IMR-90 (cell line): Measurements from ENCODE around the gene ADAMTS3. TPM values are rescaled to one million over a fixed set of nuclear protein-coding genes. Genes with fewer than 3 reads are reported as not detected.
A peak's percentile ranks its signal among the peaks of the same experiment; 100 is the strongest.

Experiments used
- ATAC-seq: fragments of 200-7000 bp; cut with Tn5 transposase; 2 replicates; pipeline ENCODE4 v1.9.1; 2020; ENCODE audit warnings: low read depth, mild to moderate bottlenecking, moderate library complexity
- Bru-seq: library from RNA; stranded (reverse); fragments of 400-500 nt; gene quantifications from one replicate; lab custom pipeline; 2021; lab: Mats Ljungman, UMichigan
- BruChase-seq, 2 experiments: library from RNA; stranded (reverse); fragments of 400-500 nt; gene quantifications; one replicate each; lab custom pipeline; 2021; lab: Mats Ljungman, UMichigan
- BruUV-seq: library from RNA; stranded (reverse); fragments of 400-500 nt; replicated peaks from 2 replicates; lab custom pipeline; 2021; lab: Mats Ljungman, UMichigan
- CTCF ChIA-PET: fragments of 300-600 bp; formaldehyde crosslinking; extraction: SDS; loops from one replicate; lab custom pipeline; 2021; ENCODE audit warnings: antibody characterized with exemption; lab: Yijun Ruan, JAX
- POLR2A ChIA-PET: fragments of 300-600 bp; sonication (Branson Sonifier 250); formaldehyde crosslinking; loops from one replicate; lab custom pipeline; 2022; ENCODE audit warnings: antibody characterized with exemption; ENCODE audit not compliant: unreplicated experiment; lab: Charles Lee
- DNase-seq: peaks from one replicate; pipeline ENCODE4 v3.0.0; 2013
- H2AFZ ChIP-seq: replicated peaks from 2 replicates; pipeline ENCODE3; 2013; ENCODE audit warnings: low read length, mild to moderate bottlenecking; ENCODE audit not compliant: poor library complexity
- H2AK5ac ChIP-seq: 2 replicates; pipeline ENCODE4 v1.6.1; 2013; ENCODE audit warnings: low read depth, low read length, inconsistent platforms
- H2AK9ac ChIP-seq: replicated peaks from 2 replicates; pipeline ENCODE3; 2013; ENCODE audit warnings: mild to moderate bottlenecking, low read depth, low read length, moderate library complexity; ENCODE audit not compliant: poor library complexity
- H2BK120ac ChIP-seq: 2 replicates; pipeline ENCODE4 v1.6.1; 2013; ENCODE audit warnings: low read depth, low read length, inconsistent platforms
- H2BK15ac ChIP-seq: 3 replicates; pipeline ENCODE4 v1.6.1; 2013; ENCODE audit warnings: low read depth, low read length, inconsistent platforms
- H2BK20ac ChIP-seq: 2 replicates; pipeline ENCODE4 v1.6.1; 2013; ENCODE audit warnings: low read depth, mild to moderate bottlenecking, inconsistent platforms, low read length, moderate library complexity
- H2BK5ac ChIP-seq: 2 replicates; pipeline ENCODE4 v1.6.1; 2013; ENCODE audit warnings: mild to moderate bottlenecking, low read depth, low read length, inconsistent platforms; ENCODE audit not compliant: poor library complexity, severe bottlenecking
- H3K14ac ChIP-seq: replicated peaks from 2 replicates; pipeline ENCODE4 v1.6.1; 2013; ENCODE audit warnings: low read depth, low read length, inconsistent platforms
- H3K18ac ChIP-seq: 2 replicates; pipeline ENCODE4 v1.6.1; 2013; ENCODE audit warnings: low read depth, low read length, control low read depth
- H3K23ac ChIP-seq: 2 replicates; pipeline ENCODE4 v1.6.1; 2013; ENCODE audit warnings: low read depth, low read length, inconsistent platforms
- H3K27ac ChIP-seq: 2 replicates; pipeline ENCODE4 v1.5.1; 2013; ENCODE audit warnings: mild to moderate bottlenecking, control low read depth, low read length; ENCODE audit not compliant: insufficient read depth
- H3K27me3 ChIP-seq: 2 replicates; pipeline ENCODE4 v1.6.1; 2013; ENCODE audit warnings: low read length; ENCODE audit not compliant: control insufficient read depth, insufficient read depth
- H3K36me3 ChIP-seq: 2 replicates; pipeline ENCODE4 v1.6.1; 2013; ENCODE audit warnings: low read length, mixed read lengths; ENCODE audit not compliant: control insufficient read depth, insufficient read depth
- H3K4ac ChIP-seq: 2 replicates; pipeline ENCODE4 v1.6.1; 2013; ENCODE audit warnings: low read depth, low read length, inconsistent platforms
- H3K4me1 ChIP-seq: 2 replicates; pipeline ENCODE4 v1.6.1; 2013; ENCODE audit warnings: low read length, mixed read lengths; ENCODE audit not compliant: control insufficient read depth, insufficient read depth
- H3K4me2 ChIP-seq: 2 replicates; pipeline ENCODE4 v1.6.1; 2013; ENCODE audit warnings: low read depth, mild to moderate bottlenecking, control low read depth, low read length, moderate library complexity
- H3K4me3 ChIP-seq: 2 replicates; pipeline ENCODE4 v1.5.1; 2013; ENCODE audit warnings: low read depth, mild to moderate bottlenecking, control low read depth, low read length, moderate library complexity; ENCODE audit not compliant: insufficient read depth
- H3K56ac ChIP-seq: 2 replicates; pipeline ENCODE4 v1.6.1; 2013; ENCODE audit warnings: low read length, inconsistent platforms; ENCODE audit not compliant: insufficient read depth; ENCODE audit errors: extremely low read depth
- H3K79me1 ChIP-seq, 2 experiments: 2 replicates each; pipeline ENCODE4 v1.6.1; 2013; ENCODE audit warnings: low read length in 2 of 2, inconsistent platforms in 1 of 2, low read depth in 1 of 2
- H3K9ac ChIP-seq: 2 replicates; pipeline ENCODE4 v1.6.1; 2013; ENCODE audit warnings: low read depth, low read length, control low read depth
- H3K9me1 ChIP-seq: 2 replicates; pipeline ENCODE4 v1.6.1; 2013; ENCODE audit warnings: low read length, inconsistent platforms; ENCODE audit not compliant: insufficient read depth
- H3K9me3 ChIP-seq: 2 replicates; pipeline ENCODE4 v1.6.1; 2013; ENCODE audit warnings: low read length; ENCODE audit not compliant: control insufficient read depth, insufficient read depth
- H4K20me1 ChIP-seq: 2 replicates; pipeline ENCODE4 v1.6.1; 2013; ENCODE audit warnings: low read length, inconsistent platforms; ENCODE audit not compliant: insufficient read depth
- H4K5ac ChIP-seq: 2 replicates; pipeline ENCODE4 v1.6.1; 2013; ENCODE audit warnings: mild to moderate bottlenecking, low read depth, low read length, control low read depth
- H4K8ac ChIP-seq, 2 experiments: 2 replicates each; pipeline ENCODE4 v1.6.1; 2013; ENCODE audit warnings: low read depth in 2 of 2, low read length in 2 of 2, control low read depth in 1 of 2, inconsistent platforms in 1 of 2
- H4K91ac ChIP-seq: 2 replicates; pipeline ENCODE4 v1.6.1; 2013; ENCODE audit warnings: low read depth, low read length, inconsistent platforms; ENCODE audit not compliant: insufficient read depth
- MAZ ChIP-seq: IDR thresholded peaks from 2 replicates; pipeline ENCODE4 v1.6.1; 2012; ENCODE audit warnings: low read depth, mild to moderate bottlenecking, low read length, improper control_type of control experiment, moderate library complexity, borderline replicate concordance
- MXI1 ChIP-seq: IDR thresholded peaks from 2 replicates; pipeline ENCODE4 v1.6.1; 2012; ENCODE audit warnings: low read depth, mild to moderate bottlenecking, low read length, moderate library complexity, borderline replicate concordance
- WGBS, 2 experiments: methylation state at CpG; one replicate each; pipeline versions ENCODE4 v1.1.5 to v1.1.7; 2013; ENCODE audit warnings: missing lambda C conversion rate in 2 of 2; ENCODE audit not compliant: insufficient read length in 1 of 2; ENCODE audit errors: extremely low coverage in 2 of 2; 5-methylcytosine and 5-hydroxymethylcytosine counted together
- dilution Hi-C: fragments of 300-500 bp; cut with HindIII; formaldehyde crosslinking; loops from one replicate; pipeline ENCODE4 v1.14.3; 2018; ENCODE audit warnings: low sequenced_read_pairs; ENCODE audit not compliant: unreplicated experiment
- in situ Hi-C: fragments of 300-500 bp; cut with MboI; formaldehyde crosslinking; loops from 3 replicates; pipeline ENCODE4 v1.14.3; 2019; ENCODE audit warnings: low sequenced_read_pairs, inconsistent platforms, mixed read lengths
- intact Hi-C: fragments of 100-400 bp; cut with micrococcal nuclease; formaldehyde crosslinking; loops from 2 replicates; pipeline ENCODE4 v1.10.0; 2022
- long read RNA-seq: library from polyadenylated mRNA; unstranded; transcript quantifications from one replicate; pipeline ENCODE4 v2.0.0, GENCODE V29; 2021; ENCODE audit not compliant: unreplicated experiment
- polyA plus RNA-seq, 3 experiments: library from polyadenylated mRNA; depleted of rRNA; stranded (reverse); fragments of >200 nt; gene quantifications; 2 replicates each; pipeline ENCODE4 v1.2.3, GENCODE V29; 2012; ENCODE audit warnings: low replicate concordance in 1 of 3
- total RNA-seq: library from RNA; depleted of rRNA; stranded (reverse); fragments of >200 nt; gene quantifications from 2 replicates; pipeline ENCODE4 v1.2.3, GENCODE V29; 2012; rRNA removed

The ADAMTS3 gene
- 2.5 and 2.9 TPM in 2 replicates for total RNA-seq
- polyA plus RNA-seq (2012; rRNA removed), result 0.66 and 0.68 TPM in 2 replicates
- polyA plus RNA-seq (2012; cell fraction: cytosol; rRNA removed), result 0.14 and 0.16 TPM in 2 replicates
- polyA plus RNA-seq (2012; cell fraction: nucleus; rRNA removed; ENCODE audit: low replicate concordance), result 0.27 and 0.80 TPM in 2 replicates
- Bru-seq, nascent RNA, result percentile 27 among the genes with signal in this experiment
- percentile 21 among the genes with signal in this experiment for BruChase-seq, experiment 1, labeled RNA remaining after a 6-hour chase
- BruChase-seq, experiment 2, labeled RNA remaining after a 2-hour chase, result percentile 23 among the genes with signal in this experiment
- long read RNA-seq, result 0 reads

- no peaks in the 10 kb centered on the region for H3K9me1 ChIP-seq
- H3K27ac ChIP-seq, result peak within 1 kb of the TSS; percentile 17; the same call in 1 of the 2 replicates
- in situ Hi-C loops (no loop called here), intact Hi-C loops (loop anchor here (5.0 kb wide), 1 partner anchor 257 kb away; no protein-coding TSS in a partner anchor), dilution Hi-C loops (no loop called here)
- peak within 1 kb of the TSS; percentile 97 for H3K4me2 ChIP-seq
- H3K56ac ChIP-seq, result peak within 1 kb of the TSS; percentile 9; the same call in 1 of the 2 replicates
- no peaks in the 10 kb centered on the region for H3K79me1 ChIP-seq
- H3K9ac ChIP-seq, result peak within 1 kb of the TSS; percentile 64
- ChIA-PET POLR2A (interaction anchor here (0.6 kb wide), 1 partner anchor 11 kb away, joined by 3 read pairs; no protein-coding TSS in a partner anchor), CTCF (interaction anchor here (0.6 kb wide), 1 partner anchor 242 kb away, joined by 3 read pairs; no protein-coding TSS in a partner anchor)
- TF ChIP-seq MXI1, result no peak
- TF ChIP-seq MAZ, result peak; percentile 91; the same call in 1 of the 2 replicates
- no peak within 1 kb of the TSS for H2BK20ac ChIP-seq
- ATAC-seq (peak; percentile 72), DNase-seq (peak; percentile 33)
- WGBS, 2 experiments, result 0% methylated on average over 8 of the region's 59 CpGs; no CpG with 5 or more reads in 1 of the 2 experiments
- no peak within 1 kb of the TSS for H2AK5ac ChIP-seq
- no peak within 1 kb of the TSS for H2BK15ac ChIP-seq
- peak within 1 kb of the TSS; percentile 62 for H3K4me3 ChIP-seq
- no peak within 1 kb of the TSS for H3K18ac ChIP-seq
- peak within 1 kb of the TSS; percentile 3 for H2AK9ac ChIP-seq
- no peaks in the 10 kb centered on the region; the same call in 1 of the 2 replicates for H3K4me1 ChIP-seq
- H3K4ac ChIP-seq, result peak within 1 kb of the TSS; percentile 29; the same call in 1 of the 2 replicates
- peak within 1 kb of the TSS in 1 of 2 experiments; percentile 14; a peak in 1 of 4 replicates for H4K8ac ChIP-seq
- no peaks in the 10 kb centered on the region for H3K27me3 ChIP-seq
- no peak within 1 kb of the TSS for H4K5ac ChIP-seq
- H2BK5ac ChIP-seq, result no peak within 1 kb of the TSS
- no peak within 1 kb of the TSS for H4K91ac ChIP-seq
- no peaks in the 10 kb centered on the region for H3K9me3 ChIP-seq
- H3K36me3 ChIP-seq, result no peaks in the 10 kb centered on the region
- peak within 1 kb of the TSS; percentile 57; the same call in 1 of the 2 replicates for H3K14ac ChIP-seq
- 0 out of 2 replicates have a peak within 1 kb of the TSS, but pooled peaks have one; percentile 37 for H3K23ac ChIP-seq
- BruUV-seq, result no TSS peak
- H4K20me1 ChIP-seq, result no peaks in the 10 kb centered on the region
- H2BK120ac ChIP-seq, result peak within 1 kb of the TSS; percentile 38
- peak within 1 kb of the TSS; percentile 92 for H2AFZ ChIP-seq
Observed at GRCh38 chr4:72568959-72569718, at the start of gene ADAMTS3. Gene ADAMTS3, minus strand, starts transcription at chr4:72569221. Its CDS starts 459 bp downstream, at chr4:72568762.
